Measurements from ENCODE around the gene SMIM36.
A peak's percentile ranks its signal among the peaks of the same experiment; 100 is the strongest.
"Not testable (repeated sequence)": the region's sequence is repeated elsewhere in the genome, so short reads cannot be mapped to it uniquely, and the experiment has no call there.

The SMIM36 gene

DNA sequence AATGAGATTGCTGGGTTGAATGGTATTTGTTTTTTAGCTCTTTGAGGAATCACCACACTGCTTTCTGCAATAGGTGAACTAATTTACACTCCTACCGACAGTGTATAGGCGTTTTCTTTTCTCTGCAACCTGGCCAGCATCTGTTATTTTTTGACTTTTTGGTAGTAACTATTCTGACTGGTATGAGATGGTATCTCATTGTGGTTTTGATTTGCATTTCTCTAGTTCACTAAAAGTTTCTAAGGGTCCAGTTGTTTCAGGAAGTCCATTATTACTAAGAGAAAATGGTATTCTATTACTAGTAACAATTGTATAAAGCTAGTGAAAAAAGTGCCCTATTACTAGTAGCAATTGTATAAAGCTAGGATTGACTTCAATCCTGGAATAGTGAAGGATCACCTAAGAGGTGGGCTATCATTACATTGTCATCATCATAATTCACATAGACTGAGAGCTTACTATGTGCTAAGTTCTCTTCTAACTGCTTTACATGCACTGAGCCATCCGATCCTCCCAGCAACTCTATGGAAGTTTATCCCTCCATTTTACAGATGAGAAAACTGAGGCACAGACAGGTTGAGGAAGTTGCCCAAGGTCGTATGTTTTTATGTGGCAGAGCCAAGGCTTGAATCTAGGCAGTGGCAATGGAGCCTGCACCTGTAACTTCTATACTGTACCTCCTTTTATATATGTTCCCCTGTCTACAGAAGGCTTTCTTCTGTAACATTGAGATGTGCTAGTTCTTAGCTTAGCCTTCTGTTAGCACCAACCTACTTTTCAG, 13.4 kb upstream of the SMIM36 start:
- DNase-seq (ENCODE audit: low read depth): no peak

DNA sequence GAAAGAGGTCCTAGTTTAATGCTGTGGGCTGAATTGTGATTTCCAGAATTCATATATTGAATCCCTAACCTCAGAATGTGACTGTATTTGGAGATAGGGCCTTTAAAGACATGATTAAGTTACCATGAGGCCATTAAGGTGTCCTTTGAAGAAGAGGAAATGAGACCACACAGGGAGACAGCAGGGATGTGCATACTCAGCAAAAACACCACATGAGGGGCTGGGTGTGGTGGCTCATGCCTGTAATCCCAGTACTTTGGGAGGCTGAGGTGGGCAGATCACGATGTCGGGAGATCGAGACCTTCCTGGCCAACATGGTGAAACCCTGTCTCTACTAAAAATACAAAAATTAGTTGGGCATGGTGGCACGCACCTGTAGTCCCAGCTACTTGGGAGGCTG, 11.8 kb upstream of the SMIM36 start:
- DNase-seq (ENCODE audit: low read depth): not testable (repeated sequence)

More for the DNA sequence above, 13.4 kb upstream of the SMIM36 start:
- TF ChIP-seq, protein P1, sequence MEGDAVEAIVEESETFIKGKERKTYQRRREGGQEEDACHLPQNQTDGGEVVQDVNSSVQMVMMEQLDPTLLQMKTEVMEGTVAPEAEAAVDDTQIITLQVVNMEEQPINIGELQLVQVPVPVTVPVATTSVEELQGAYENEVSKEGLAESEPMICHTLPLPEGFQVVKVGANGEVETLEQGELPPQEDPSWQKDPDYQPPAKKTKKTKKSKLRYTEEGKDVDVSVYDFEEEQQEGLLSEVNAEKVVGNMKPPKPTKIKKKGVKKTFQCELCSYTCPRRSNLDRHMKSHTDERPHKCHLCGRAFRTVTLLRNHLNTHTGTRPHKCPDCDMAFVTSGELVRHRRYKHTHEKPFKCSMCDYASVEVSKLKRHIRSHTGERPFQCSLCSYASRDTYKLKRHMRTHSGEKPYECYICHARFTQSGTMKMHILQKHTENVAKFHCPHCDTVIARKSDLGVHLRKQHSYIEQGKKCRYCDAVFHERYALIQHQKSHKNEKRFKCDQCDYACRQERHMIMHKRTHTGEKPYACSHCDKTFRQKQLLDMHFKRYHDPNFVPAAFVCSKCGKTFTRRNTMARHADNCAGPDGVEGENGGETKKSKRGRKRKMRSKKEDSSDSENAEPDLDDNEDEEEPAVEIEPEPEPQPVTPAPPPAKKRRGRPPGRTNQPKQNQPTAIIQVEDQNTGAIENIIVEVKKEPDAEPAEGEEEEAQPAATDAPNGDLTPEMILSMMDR (conservative IDR thresholded peaks at IDR 0.05; ENCODE audit: low read length): no peak
- H3K4me3 ChIP-seq (ENCODE audit: low read length): no peak overlapping the region

DNA sequence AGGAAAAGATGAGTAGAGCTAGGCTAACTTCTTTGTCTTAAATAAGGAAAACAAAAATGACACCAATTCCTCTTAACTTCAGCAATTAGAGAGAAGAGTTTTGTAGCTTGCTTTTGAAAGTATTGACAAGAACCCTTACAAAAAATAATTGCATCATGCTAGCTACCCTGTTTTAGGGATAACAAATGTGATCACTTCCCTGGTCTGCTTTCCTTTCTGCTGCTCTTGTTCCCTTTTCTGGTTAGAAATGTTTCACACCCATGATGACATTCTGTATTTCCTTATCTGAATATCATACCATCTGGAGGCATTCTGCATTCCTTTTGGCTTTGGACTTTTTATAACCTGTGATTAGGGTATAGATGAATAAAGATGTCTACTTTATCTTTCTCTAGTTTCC, 9.9 kb upstream of the SMIM36 start:
- DNase-seq (ENCODE audit: low read depth): no peak
- TF ChIP-seq, protein P1 (conservative IDR thresholded peaks at IDR 0.05; ENCODE audit: low read length): no peak
- no peak overlapping the region for H3K4me3 ChIP-seq (ENCODE audit: low read length)

More for the DNA sequence above, 11.8 kb upstream of the SMIM36 start:
- H3K4me3 ChIP-seq (ENCODE audit: low read length): not testable (repeated sequence)

DNA sequence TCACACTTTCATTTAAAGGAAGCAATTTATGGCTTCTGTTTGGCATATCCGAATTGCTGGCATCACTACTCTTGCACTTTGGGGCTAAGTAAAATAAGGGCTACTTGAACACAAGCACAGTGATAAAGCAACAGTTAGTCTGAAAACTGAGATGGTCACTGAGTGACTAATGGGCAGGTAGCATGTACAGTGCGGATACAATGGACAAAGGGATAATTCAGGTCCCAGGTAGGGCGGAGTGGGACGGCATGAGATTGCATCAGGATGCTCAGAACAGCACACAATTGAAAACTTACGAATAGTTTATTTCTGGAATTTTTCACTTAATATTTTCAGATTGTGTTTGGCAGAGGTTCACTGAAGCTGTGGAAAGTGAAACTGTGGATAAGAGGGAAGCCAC, 9.2 kb upstream of the SMIM36 start:
- no peak overlapping the region for H3K4me3 ChIP-seq (ENCODE audit: low read length)
- no peak for DNase-seq (ENCODE audit: low read depth)
- TF ChIP-seq, protein P1 (conservative IDR thresholded peaks at IDR 0.05; ENCODE audit: low read length): no peak

DNA sequence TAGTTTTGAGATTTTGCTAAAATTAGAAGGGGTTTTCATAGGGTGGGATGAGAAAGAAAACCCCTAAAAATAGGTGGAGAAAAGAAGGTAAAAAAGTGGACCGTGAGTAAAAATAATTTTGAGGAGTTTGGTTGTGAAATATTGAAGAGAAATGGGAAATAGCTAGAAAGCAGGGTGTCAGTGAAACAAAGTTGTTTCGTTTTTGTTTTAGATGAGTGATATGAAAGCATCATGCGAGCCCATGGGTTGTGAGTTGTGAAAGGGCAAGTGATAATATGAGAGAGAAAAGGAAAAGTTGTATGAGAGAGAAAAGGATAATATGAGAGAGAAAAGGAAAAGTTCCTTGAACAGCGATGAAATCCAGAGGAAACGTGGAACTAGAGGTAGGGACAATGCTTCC, 7.3 kb upstream of the SMIM36 start:
- no peak for DNase-seq (ENCODE audit: low read depth)
- no peak overlapping the region for H3K4me3 ChIP-seq (ENCODE audit: low read length)
- TF ChIP-seq, protein P1 (conservative IDR thresholded peaks at IDR 0.05; ENCODE audit: low read length): no peak

DNA sequence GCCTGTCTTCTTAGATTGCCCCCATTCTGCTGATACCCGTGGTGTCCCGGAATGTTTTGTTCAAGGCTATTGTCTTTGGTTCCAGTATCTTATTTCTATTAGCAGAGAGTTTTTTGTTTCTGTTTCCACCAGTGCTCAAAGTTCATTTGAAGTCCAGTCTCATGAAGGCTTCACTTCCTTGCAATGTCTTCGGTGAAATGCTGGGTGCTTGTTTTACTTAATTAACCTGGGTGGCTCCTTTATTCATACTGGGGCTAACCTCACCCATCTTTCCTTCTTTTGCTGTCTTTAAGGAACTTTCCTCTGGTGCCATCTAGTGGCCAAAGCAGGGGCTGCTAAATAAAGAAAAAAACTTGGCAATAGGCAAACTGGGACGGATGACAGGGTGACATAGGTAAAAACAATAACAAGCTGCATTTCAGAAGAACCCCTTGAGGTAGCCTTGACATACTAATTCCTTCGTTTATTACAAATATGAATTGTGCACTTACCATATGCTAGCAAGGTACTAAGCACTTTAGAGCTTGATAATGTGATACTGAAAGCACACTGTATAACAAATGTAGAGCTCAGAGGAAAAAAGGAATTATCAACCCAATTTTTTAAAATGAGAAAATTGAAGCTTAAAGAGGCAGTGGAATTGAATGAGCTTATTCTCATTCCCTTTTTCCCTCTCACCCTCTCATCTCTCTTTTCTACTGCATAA, 2.8 kb upstream of the SMIM36 start:
- TF ChIP-seq, protein P1 (conservative IDR thresholded peaks at IDR 0.05; ENCODE audit: low read length): peak; percentile 94
- H3K4me3 ChIP-seq (ENCODE audit: low read length): no peak overlapping the region
- DNase-seq (ENCODE audit: low read depth): peak; percentile 60

DNA sequence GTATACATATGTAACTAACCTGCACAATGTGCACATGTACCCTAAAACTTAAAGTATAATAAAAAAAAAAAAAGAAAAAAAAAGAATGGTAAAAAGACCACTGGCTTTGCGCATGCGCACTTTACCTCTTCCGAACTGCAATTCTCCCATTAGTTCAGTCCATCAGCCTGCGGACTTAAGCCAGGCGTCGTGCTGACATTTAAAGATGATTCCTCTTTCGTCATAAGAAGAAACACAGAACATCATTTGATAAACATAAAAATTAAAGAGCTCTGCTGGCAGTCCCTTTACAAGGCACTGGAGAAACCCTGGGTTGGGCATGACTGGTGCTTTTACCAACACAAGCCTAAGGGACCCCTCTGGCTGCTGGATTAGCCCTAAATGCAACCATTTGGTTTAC, 3.6 kb downstream of the SMIM36 start:
- not testable (repeated sequence) for DNase-seq (ENCODE audit: low read depth)

DNA sequence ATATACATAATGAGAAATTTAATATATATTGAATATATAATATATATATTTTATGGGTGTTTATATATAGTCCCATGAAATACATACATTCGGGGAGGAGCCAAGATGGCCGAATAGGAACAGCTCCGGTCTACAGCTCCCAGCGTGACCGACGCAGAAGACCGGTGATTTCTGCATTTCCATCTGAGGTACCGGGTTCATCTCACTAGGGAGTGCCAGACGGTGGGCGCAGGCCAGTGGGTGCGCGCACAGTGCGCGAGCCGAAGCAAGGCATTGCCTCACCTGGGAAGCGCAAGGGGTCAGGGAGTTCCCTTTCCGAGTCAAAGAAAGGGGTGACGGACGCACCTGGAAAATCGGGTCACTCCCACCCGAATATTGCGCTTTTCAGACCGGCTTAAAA, 9.6 kb downstream of the SMIM36 start:
- not testable (repeated sequence) for H3K4me3 ChIP-seq (ENCODE audit: low read length); DNase-seq (ENCODE audit: low read depth)

More for the DNA sequence above, 3.6 kb downstream of the SMIM36 start:
- not testable (repeated sequence) for H3K4me3 ChIP-seq (ENCODE audit: low read length)

Data from AG10803 (cell line).